ENCODE data around the gene LRRC4C.

DNA sequence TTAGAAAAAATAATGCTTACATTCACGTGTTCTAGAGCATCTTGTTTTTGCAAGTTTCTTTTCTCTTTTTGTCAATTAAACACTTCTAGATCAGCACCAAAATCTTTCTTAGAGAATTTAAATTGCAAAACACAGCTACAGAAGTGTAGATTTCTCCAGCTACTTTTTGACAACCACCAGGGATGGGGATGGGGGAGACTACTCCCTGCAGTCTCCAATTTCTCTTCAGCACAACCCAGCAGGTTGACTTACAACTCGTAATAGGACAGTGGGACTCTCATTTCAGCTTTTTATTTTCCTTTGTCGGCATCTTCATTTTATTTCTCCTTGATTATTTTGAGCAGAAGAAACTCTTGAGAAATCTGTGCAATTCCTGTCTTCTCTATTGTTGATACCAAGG, 441.2 kb downstream of the LRRC4C start:
- TF ChIP-seq SIN3A (IDR thresholded peaks at IDR 0.05; ENCODE audit: borderline replicate concordance, low read depth, low read length) (no peak), EZH2phosphoT487 (IDR thresholded peaks at IDR 0.05; ENCODE audit: borderline replicate concordance, low read depth) (no peak), CTCF (IDR thresholded peaks at IDR 0.05) (no peak), GATA2 (CRISPR knock-in tag; IDR thresholded peaks at IDR 0.05) (no peak), GABPA (IDR thresholded peaks at IDR 0.05; ENCODE audit: low read depth) (no peak)

Data from SK-N-SH (cell line).